MV-4-11 (cell line): ENCODE results near the gene CNIH2.
"Not testable (repeated sequence)": the region's sequence is repeated elsewhere in the genome, so short reads cannot be mapped to it uniquely, and the experiment has no call there.

ENCODE experiments used
- DNase-seq: peaks from one replicate; lab custom pipeline; 2025; lab: John Stamatoyannopoulos, UW

The CNIH2 gene

DNA sequence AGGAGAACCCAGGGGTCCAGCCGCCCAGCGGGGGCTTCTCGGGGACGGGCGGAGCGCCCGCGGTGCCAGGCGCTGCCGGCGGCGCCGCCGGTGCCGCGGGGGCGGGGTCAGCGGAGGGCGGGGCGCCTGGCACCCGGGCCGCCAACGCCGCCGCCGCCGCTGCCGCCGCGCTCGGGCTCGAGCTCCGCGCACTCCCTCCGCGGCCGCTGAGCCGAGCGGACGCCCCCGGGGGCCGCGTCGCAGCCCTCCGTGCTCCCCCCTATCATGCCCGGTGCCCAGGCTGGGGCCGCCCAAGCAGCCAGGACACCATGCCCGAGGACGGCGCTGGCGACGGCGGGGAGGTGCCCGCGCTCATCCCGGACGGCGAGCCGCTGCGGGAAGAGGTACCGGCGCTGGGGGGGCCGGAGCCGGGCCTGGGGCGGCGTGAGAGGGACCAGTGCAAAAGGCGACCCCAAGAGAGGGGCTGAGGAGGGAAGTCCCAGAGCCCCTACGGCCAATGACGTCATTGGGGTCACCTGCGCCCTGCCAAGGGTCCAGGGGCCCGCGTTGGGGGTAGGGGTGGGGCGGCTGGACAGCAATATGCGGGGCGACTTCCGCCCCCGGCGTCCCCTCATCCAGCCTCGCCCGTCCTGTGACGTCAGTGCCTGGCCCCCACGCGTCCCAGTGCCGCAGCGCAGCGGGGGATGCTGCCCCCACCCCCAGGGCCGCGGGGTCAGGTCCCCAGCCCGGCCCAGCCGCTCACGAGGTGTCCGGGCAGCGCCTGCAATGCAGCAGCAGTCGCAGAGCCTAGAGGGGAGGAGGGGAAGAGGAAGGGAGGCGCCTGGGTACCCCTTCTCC is 13.9 kb downstream of the CNIH2 start, which contains the start of gene TMEM151A:
TSS of gene TMEM151A (plus strand) at position 189 of the 837 bp plus-strand sequence. CDS start at position 309, 120 bp downstream.
- DNase-seq = no peak

DNA sequence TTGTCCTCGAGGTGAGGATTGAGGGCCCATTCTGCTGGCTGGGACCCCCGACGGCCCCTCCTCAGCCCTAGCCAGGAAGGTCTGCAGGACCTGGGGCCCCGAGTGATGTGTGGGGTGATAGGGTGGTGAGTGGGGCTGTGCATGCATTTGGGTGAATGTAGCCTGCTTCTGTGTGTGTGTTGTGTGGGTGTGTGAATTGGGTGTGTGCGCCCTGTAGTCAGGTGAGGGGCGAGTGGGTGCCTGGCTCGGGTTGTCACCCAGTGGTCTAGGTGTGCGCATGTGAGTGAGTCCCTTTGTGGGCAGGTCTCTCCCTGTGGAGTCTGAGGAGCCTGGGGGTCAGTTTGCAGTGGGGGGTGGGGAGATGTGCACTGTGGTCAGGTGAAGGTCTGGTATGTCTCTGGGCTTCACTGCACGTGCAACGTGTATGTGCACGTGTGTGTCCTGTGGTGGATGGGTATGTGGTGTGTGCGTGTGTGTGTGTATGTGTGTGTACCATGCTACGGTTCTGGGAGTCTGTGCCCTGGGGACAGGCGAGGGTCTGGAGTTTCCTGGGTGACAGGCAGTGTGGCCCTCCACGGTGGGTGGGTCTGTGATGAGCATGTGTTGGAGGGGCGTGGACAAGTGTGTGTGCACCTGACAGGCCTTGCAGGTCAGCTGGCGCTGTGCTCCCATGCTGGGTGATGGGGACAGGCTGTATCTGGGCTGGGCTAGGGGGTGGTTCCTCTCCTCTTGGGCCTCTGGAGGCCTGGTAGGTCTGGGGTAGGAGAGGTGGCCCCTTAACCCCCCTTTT is 14.8 kb downstream of the CNIH2 start:
- no peak for DNase-seq

DNA sequence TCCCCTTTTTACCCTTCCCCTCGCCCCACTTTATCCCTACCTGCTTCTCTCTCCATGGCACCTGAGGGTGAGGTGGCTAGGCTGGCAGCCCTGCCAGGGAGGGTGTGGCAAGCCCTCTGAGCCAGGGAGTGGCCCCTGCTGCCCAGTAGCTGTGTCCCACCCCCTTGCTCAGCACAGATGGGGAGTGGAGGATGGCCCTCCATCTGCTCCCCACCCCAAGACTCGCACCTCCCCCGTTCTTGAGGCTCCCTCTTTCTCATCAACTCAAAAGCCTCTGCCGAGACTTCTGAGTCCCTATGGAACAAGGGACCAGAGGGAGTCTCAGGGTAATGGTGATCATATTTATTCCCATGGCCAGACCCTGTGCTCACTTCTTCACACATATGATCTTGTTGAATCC is 15.4 kb downstream of the CNIH2 start:
- DNase-seq = no peak

DNA sequence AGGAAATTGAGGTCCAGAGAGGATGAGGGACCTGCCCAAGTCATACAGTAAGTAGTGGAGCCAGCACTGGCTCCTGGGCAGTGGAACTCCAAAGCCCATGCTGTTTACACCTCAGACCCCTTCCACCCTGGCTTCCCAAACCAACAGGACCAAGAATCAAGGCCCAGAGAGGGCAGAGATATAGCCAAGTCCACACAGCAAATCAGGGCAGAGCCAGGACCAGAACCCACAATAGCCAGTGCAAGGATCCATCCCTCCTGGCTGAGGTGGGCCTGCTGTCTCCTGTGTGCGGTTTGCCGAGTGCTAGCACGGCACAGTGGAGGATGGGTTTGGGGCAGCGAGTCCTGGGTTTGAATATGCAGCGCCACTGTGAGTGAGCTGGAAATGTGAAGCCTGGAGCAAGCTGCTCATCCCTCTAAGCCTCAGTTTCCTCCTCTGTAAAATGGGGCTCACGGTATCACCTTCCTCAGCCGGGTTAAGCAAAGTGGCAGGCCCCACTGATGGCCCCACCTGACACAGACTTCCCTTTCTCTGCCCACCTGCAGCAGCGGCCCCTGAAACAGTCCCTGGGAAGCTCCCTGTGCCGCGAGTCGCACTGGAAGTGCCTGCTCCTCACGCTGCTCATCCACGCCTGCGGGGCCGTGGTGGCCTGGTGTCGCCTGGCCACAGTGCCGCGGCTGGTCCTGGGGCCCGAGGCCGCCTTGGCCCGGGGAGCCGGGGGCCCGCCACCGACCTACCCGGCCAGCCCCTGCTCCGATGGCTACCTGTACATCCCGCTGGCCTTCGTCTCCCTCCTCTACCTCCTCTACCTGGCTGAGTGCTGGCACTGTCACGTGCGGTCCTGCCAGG is 16.0 kb downstream of the CNIH2 start:
- no peak for DNase-seq

DNA sequence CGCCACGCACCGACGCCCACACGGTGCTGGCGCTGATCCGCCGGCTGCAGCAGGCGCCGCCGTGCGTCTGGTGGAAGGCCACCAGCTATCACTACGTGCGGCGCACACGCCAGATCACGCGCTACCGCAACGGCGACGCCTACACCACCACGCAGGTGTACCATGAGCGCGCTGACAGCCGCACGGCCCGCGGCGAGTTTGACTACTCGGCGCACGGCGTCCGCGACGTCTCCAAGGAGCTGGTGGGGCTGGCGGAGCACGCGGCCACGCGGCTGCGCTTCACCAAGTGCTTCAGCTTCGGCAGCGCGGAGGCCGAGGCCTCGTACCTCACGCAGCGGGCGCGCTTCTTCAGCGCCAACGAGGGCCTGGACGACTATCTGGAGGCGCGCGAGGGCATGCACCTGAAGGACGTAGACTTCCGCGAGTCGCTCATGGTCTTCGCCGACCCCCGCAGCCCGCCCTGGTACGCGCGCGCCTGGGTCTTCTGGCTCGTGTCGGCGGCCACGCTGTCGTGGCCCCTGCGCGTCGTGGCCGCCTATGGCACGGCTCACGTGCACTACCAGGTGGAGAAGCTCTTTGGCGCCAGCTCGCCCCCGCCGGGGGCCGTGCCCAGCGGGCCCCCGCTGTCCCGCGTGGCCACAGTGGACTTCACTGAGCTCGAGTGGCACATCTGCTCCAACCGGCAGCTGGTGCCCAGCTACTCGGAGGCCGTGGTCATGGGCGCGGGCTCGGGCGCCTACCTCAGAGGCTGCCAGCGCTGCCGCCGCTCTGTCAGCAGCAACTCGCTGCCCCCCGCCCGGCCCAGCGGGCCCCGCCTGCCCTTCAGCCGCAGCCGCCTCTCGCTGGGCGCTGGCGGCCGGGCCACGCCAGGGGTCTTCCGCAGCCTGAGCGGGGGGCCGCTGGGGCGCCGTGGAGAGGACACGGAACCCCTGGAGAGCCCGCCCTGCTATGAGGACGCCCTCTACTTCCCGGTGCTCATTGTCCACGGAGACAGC is 16.9 kb downstream of the CNIH2 start:
- DNase-seq = no peak

DNA sequence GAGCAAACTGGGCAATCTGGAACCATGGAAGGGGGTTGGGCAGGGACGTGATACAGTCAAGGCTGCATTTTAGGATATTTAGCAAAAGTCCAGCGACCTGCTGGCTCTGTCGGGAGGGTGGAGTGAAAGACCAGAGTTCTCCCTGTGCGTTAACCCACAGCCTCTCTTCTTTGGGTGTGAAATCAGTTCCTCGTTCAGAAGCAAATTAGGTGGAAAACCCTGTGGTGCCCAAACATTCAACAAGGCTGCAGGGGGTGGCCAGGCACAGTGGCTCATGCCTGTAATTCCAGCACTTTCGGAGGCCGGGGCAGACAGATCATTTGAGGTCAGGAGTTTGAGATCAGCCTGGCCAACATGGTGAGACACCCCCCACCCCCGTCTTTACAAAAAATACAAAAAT is 19.6 kb downstream of the CNIH2 start:
- no peak for DNase-seq

DNA sequence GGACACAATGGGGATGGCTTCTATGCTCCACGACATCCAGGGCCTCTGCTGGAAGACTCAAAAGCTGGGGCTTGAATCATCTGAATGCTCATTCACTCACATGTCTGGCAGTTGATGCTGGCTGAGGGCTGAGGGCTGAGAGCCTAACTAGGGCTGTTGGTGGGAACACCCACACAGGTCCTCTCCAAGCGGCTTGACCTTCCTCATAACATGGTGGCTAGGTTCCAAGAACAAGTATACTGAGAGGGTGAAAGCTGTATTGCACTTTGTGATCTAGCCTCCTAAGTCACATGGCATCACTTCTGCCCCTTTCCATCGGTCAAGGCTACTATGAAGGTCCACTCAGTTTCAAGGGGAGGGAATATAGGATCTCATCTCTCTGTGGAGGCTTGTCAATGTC is 21.2 kb downstream of the CNIH2 start:
- DNase-seq = no peak

DNA sequence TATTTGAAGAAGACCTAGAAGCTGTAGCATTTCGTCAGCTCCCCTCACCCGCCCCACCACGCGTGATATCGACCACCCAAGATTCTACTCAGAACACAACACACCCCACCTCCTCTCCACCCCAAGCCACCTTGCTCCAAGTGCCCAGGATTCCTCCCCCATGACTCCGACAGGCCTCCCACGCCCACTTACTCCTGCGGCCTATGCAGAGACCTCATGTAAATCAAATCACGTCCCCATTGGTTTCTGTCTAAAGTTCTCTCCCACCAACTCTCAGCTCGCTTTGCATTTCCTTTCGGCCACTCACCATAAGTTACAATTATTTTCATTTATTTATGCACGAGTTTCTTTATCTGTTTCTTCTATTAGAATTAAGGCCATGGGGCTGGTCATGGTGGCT is 24.7 kb downstream of the CNIH2 start:
- no peak for DNase-seq

DNA sequence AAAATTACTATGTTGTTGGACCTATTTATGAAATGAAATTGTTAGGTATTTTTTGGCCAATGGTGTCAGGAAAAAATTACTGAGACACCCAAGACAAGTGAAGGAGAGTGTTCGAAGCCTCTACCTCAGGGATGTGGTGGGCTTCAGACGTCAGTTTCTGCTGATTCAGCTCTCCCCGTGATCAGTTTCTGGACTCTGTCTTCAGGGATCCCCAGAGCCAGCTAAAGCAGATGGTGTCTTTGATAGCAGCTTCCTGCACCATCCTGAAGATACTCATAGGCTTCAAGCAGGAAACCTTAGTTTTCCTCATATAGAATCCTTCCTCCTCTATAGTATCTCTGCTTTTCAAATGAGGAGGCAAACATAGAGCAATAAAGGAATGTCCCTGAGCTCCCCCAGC is 31.5 kb downstream of the CNIH2 start:
- DNase-seq = no peak

DNA sequence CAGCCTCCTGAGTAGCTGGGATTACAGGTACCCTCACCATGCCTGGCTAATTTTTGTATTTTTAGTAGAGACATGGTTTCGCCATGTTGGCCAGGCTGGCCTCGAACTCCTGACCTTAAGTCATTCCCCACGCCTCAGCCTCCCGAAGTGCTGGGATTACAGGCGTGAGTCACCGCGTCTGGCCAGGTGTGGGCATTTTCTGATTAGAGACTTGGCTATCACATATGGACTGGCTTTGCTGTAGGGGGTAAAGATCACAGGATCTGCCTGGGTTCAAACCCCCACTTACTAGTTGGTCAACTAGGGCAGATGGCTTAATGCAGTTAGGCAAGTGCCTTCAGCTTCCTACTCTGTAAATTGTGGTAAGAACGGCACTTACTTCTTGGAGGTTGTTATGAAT is 32.3 kb downstream of the CNIH2 start:
- peak; percentile 20 for DNase-seq

DNA sequence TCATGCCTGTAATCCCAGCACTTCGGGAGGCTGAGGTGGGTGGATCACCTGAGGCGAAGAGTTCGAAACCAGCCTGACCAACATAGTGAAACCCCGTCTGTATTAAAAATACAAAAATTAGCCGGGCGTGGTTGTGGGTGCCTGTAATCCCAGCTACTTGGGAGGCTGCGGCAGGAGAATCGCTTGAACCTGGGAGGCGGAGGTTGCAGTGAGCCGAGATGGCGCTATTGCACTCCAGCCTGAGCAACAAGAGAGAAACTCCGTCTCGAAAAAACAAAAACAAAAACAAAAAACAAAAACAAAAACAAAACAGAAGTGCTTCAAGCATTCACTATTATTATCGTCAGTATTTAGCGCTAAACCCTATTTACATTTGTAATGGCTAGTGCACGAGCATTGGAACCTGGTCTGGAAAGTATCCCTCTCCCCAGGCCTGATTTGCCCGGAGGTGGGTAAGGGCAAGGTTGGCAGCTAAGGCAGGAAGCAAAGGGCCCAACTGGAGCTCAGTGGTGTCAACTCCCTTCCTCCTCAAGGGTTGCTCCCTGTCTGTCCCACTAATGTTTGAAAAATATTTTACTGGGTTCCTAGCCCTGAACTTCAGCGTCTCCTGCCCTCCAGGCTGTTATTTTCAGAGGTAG is 32.9 kb downstream of the CNIH2 start:
- DNase-seq = not testable (repeated sequence)

DNA sequence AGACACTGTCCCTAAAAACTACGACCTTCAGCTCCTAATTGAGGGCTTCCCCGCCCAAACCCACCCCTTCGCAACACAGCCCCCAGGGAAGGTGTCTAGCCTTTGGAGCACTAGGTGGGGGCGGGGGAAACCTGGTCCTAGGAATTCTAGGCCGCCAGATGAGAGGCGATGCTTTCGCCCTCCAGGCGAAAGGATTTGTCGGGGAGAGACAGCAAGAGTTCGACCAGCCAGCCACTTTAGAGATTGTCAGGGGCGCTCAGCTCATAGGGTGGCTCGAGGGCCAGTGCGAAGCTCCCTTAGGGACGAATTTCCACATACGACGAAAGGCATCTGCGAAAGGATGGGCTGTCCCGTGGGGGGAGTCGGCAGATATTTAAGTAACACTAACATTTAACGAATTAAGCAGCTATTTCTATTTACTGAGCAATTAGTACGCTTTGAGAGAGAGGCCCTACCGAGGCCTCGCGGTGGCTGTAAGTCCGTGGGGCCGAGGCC is 33.5 kb downstream of the CNIH2 start:
- no peak for DNase-seq

DNA sequence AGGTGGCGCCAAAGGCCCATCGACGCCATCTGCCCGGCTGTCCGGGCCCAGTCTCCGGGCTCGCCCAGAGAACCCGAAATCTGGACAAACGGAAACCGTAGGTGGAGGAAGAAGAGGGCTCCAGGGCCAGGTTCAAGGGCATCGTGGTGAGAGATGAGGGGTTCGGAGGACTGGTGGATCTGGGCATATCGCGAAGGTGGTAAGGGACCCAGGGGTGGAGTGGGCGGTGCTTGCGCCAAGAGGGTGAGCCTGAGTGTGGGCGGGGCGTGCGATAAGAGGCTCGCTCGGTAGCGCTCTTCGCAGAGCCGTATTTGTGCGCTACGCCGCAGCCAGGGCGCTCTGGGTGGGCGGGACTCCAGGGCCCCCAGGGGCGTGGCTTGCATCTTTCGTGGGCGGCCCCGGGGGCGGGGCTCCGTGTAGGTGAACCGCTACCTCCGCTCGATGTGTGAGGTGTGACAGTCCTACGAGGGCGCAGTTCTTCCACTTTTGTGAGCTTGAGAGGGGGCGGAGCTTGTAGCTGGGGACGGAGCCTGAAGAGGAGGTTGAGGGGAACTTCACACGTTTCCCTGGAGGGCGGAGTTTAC is 34.1 kb downstream of the CNIH2 start:
- DNase-seq = peak; percentile 90

DNA sequence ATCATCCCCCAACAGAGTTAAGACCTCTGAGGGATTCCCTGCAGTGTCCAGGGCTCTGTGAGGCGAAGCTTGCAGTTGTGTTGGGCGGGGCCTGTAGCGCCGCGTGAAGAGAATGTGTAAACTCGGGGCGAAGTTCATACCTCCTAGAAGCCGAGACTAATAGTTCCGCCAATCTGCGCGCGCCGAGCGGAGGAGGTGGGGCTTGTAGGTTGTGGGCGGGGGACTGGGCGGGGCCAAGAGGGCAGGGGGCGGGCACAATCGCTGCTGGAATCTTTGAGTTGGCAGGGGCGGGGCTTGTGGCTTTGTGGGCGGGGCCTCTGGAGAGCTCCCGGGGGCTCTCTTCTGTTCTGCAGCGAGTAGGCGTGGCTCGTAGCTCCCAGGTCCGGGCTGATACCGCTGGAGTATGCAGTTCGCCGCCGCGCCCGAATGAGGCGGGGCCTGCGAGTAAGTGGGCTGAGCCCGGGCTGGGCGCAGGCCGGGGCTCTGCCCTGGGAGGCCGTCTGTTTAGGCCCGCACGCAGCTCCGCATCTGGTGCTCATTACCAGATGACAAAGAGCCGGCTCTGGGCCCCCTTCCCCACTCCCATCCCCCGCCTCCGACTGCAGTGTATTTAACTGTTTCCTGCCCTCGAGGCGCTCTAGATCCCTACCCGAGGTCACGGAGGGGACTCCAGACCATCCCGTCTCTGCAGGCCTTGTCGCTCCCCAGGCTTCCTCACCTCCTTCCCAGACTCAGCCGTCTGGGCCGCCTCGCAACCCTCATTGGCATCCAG is 34.8 kb downstream of the CNIH2 start:
- peak; percentile 97 for DNase-seq

DNA sequence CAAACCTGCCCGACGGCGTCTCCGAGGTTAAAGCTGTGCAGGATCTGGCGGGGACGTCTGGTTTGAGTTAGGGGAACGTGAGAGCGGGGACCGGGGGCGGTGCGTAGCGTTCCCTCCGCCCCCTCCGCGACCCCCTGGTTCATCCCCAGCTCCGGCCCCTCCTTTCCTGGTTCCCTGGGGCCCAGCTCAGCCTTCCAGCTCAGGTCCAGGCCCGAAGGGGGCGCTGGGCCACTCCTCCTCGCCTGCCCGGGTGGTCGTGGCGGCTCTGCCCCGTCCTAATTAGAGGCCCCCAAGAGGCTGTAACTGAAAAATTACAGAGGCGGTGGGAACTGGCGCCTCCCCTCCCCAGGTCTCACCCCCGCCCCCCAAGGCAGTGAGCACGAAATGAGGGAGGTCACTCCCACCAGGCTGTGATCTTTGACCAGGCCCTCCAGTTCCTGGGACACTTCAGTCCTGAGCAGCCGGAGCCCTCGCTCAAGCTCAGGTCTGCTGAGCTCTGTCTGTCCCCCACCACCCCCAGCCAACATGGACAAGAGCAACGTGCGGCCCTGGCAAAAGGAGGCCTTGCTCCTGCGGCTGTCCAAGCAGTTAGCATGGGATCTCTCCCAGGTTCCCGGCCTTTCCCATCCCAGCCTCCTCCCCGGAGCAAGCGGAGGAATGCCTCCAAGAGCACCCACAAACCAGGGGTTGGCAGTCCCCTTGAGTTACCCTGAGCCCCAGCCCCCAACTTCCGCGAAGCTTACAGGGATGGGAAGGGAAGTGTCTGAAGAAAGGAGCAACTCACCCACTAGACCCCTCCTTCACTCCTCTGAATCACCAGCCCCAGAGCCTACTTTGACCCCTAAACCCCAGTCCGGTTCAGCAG is 35.6 kb downstream of the CNIH2 start:
- no peak for DNase-seq

DNA sequence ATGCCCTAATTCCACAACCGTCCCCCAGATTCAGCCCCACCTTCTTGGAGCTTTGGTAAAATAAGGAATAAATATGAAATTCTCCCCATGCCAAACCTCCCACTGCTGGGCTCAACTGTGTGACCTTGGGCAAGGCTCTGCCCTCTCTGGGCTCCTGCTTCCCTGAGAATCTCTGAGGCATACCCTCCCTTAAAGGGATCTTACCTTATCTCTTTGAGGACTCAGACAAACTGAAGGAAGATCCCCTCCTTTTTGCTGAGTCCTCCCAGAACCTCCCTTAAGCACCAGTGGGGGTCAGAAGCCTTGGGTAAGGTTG is 36.2 kb downstream of the CNIH2 start:
- DNase-seq = no peak

DNA sequence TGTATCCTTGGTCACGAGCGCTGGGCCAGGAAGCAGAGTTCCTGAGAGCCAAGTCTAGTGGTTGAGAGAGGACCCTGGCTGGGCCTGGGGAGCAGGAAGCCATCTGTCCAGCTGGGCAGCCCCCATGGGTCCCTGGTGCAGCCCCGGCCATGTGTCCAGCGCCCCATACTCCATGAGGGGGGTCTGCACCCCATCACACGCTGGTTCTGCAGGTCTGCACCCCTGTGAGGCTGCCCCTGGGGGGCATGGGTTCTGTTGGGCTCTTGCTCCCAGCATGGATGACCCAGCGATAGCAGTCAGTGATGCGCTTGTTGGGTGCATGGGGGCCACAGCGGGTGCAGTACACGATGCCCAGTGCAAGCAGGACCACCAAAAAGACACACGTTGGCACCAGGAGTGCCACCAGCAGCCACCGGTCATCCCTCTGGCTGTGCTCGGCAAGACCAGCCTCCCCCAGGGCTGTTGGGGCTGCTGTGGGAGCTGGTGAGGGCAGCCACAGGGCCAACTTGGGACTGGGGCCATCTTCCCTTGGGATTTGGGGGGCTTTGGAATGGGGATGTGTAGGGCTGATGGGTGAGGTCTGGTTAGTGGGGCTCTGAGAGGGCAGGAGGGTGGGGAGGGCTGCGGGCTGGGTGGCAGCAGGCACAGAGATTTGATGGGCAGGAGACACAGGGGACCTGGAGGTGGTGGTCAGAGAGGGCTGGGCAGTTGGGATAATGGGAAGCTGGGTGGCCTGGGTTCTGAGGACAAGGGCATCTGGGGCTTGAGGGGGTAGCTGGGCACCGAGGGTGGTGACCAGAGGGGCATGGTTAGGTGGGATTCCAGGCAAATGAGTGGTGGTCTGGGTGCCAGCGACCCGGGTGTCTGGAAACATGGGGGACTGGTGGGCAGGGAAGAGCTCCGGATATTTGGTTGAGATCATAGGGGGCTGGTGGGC is 36.9 kb downstream of the CNIH2 start:
- DNase-seq = no peak
